Fibroblast of villous mesenchyme (primary cell): Measurements from ENCODE around the gene SUSD2. TPM values are rescaled to one million over a fixed set of nuclear protein-coding genes. Genes with fewer than 3 reads are reported as not detected.

Source experiments
- DNase-seq: peaks from one replicate; pipeline ENCODE4 v3.0.0-alpha.2; 2010; ENCODE audit warnings: low read depth
- H3K4me3 ChIP-seq: 2 replicates; pipeline ENCODE4 v1.5.1; 2011; ENCODE audit warnings: low read depth, mild to moderate bottlenecking, low read length
- total RNA-seq: library from RNA; depleted of rRNA; stranded (reverse); fragments of >200 nt; gene quantifications from 2 replicates; pipeline ENCODE4 v1.2.3, GENCODE V29; 2012
- TF ChIP-seq, protein P1 (sequence below): IDR thresholded peaks from 2 replicates; pipeline ENCODE4 v1.5.1; 2012; ENCODE audit warnings: low read depth, mild to moderate bottlenecking, low read length; ENCODE audit not compliant: insufficient read depth

SUSD2 gene
- total RNA-seq, 1 donor: 1.3 TPM

DNA sequence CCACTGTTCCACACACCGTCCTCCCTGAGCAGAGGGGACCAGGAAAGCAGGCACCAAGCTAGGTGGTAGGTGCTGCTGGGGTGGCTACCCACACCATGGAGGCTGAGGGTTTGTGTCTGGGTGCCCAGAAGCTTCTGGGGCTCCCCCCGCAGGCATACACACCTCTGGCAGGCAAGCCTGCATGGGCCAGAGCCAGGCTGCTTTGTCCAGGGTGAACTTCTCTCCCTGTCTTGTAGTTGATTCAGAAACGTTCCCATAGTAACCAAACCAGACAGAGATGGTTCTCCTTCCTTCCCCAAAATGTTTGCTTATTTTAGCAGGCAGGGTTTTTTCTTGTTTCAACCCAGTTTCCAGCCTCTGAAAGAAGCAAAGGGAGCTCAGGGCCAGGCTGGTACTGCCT, 40.9 kb upstream of the SUSD2 start:
- no peak for DNase-seq
- no peak overlapping the region for H3K4me3 ChIP-seq
- TF ChIP-seq, protein P1, sequence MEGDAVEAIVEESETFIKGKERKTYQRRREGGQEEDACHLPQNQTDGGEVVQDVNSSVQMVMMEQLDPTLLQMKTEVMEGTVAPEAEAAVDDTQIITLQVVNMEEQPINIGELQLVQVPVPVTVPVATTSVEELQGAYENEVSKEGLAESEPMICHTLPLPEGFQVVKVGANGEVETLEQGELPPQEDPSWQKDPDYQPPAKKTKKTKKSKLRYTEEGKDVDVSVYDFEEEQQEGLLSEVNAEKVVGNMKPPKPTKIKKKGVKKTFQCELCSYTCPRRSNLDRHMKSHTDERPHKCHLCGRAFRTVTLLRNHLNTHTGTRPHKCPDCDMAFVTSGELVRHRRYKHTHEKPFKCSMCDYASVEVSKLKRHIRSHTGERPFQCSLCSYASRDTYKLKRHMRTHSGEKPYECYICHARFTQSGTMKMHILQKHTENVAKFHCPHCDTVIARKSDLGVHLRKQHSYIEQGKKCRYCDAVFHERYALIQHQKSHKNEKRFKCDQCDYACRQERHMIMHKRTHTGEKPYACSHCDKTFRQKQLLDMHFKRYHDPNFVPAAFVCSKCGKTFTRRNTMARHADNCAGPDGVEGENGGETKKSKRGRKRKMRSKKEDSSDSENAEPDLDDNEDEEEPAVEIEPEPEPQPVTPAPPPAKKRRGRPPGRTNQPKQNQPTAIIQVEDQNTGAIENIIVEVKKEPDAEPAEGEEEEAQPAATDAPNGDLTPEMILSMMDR: no peak

DNA sequence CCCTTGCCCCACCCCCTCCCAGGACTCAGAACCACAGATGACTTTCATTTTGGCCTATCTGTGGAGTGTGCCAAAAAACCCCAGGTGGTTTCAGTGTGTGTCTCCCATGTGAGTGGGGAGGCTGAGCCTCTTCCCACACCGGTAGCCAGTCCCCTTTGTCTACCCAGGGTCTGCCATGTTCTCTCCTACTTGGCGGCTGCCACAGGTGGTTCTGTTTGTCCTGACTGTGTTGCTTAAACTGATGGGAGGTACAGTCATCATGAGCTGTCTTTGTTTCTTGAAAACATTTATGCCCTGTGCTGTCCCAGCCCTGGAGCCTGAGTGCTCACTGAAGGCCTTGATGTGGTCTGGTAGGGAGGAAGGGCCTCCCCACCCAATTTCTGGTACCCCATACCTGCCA, 39.7 kb upstream of the SUSD2 start:
- H3K4me3 ChIP-seq: no peak overlapping the region
- TF ChIP-seq, protein P1: no peak
- DNase-seq: peak; percentile 22

DNA sequence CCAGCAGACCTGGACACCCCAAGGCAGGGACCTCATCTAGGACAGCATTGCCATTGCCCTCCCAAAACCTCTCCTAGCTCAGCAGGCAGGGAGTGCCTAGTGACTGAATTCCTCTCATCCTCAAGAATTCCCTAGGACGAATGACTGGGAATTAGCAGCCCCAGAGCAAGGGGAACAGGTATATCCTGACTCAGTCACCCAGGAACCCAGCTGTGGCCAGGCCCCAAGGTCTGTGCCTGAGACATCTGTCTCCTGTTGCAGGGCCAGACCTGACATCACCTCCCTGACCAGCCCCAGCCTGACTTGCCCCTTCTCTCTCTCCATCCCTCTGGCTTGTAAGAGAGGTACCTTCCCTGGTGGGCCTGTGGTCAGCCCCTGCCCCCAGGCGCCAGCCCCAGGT, 39.0 kb upstream of the SUSD2 start:
- H3K4me3 ChIP-seq: no peak overlapping the region
- TF ChIP-seq, protein P1: no peak
- DNase-seq: no peak

DNA sequence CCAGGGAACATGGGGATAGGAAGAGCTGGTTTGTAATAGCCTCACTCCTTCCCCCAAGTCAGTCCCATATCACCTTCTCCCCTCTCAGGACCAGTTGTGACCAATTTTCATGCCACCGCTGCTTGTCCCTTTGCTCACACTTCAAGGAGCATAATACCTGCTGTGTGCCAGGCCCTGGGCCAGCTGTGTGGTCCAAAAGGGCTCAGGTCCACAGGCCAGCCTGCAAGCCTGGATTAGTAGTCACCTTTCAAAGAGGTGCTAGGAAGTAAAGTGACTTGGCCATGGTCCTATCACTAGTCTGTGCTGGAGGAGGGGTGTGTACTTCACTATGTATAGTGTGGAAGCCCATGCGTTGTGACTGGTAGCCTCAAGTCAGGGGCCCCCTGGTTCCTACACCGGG, 38.5 kb upstream of the SUSD2 start:
- TF ChIP-seq, protein P1: no peak
- no peak overlapping the region for H3K4me3 ChIP-seq
- no peak for DNase-seq

DNA sequence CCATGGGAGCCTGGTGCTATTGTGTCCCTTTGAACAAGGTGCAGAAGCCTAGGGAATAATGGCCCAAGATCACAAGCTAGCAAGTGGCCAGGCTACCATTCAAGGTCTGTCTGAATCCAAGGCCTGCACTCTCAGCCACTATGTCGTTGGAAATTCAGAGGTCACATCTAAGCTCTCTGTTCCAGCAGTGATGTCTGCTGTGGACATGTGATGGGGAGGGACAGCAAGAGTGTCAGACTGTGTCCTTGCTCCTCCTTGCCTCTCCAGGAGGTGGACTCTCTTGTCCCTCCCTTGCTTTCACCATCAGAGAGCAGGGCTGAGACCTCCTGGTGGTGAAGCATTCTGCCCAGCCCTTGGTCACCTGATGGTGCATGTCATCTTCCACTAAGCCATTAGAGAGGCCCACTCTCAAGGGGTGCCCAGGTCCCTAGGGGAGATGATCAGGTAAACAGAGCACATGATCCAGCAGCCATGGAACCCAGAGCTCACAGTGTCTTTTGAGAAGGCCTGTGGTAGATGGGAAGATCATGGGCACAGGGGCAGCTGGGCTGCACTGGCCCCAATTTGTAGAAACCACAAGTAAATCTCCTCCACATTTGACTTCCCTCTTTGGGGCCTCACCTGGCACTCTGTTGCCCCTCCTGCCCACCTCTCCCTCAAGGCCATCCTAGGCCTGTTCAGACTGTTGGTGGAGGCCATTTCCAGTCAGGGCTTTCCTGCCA, 37.1 kb upstream of the SUSD2 start:
- TF ChIP-seq, protein P1: no peak
- no peak for DNase-seq
- H3K4me3 ChIP-seq: no peak overlapping the region

DNA sequence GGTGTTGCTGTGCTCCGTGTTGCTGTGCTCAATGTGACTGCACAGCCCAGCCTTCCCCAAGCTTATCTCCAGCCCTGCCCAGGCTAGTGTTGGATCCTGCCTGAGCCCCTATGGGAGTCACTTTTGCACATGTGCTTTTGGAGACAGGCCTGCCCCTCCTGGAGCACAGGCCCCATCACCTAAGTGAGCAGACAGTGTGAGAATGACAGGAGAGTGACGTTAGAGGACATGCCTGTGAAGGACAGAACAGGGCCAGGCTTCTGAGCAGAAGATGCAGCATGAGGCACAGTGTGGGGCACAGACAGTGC, 36.6 kb upstream of the SUSD2 start:
- DNase-seq: no peak
- H3K4me3 ChIP-seq: no peak overlapping the region
- TF ChIP-seq, protein P1: no peak
